H1 (cell line): ENCODE data around the gene TFRC. TPM values are rescaled to one million over a fixed set of nuclear protein-coding genes. Genes with fewer than 3 reads are reported as not detected.

Source experiments
- CTCF ChIA-PET: fragments of 300-600 bp; sonication (Branson Sonifier 250); formaldehyde crosslinking; loops from one replicate; lab custom pipeline; 2021; ENCODE audit not compliant: partially characterized antibody; lab: Charles Lee
- POLR2A ChIA-PET: fragments of 300-600 bp; sonication (Branson Sonifier 250); formaldehyde crosslinking; loops from one replicate; lab custom pipeline; 2021; ENCODE audit warnings: inconsistent platforms; ENCODE audit not compliant: partially characterized antibody; lab: Charles Lee
- DNase-seq, 2 experiments: peaks; one replicate each; pipeline versions ENCODE4 v3.0.0 to v3.0.0-alpha.2; 2010 to 2022; ENCODE audit warnings: low spot score in 2 of 2, low read depth in 1 of 2, mixed read lengths in 1 of 2
- FAIRE-seq: peaks from 2 replicates; lab custom pipeline; 2011; peaks lifted over from hg19 to GRCh38; lab: Jason Lieb, UNC
- H2AFZ ChIP-seq: 2 replicates; pipeline ENCODE4 v1.8.1; 2012; ENCODE audit warnings: low read length, inconsistent platforms
- H2AK5ac ChIP-seq: 2 replicates; pipeline ENCODE4 v1.6.1; 2013; ENCODE audit warnings: low read depth, low read length
- H2BK120ac ChIP-seq: replicated peaks from 2 replicates; pipeline ENCODE3; 2013; ENCODE audit warnings: low read depth, low read length, inconsistent platforms
- H2BK12ac ChIP-seq: 2 replicates; pipeline ENCODE4 v1.6.1; 2013; ENCODE audit warnings: low read depth, low read length
- H2BK15ac ChIP-seq: 2 replicates; pipeline ENCODE4 v1.6.1; 2013; ENCODE audit warnings: low read length
- H2BK20ac ChIP-seq: 2 replicates; pipeline ENCODE4 v1.6.1; 2013; ENCODE audit warnings: low read length
- H2BK5ac ChIP-seq: 2 replicates; pipeline ENCODE4 v1.6.1; 2013; ENCODE audit warnings: low read depth, low read length
- H3K14ac ChIP-seq: 2 replicates; pipeline ENCODE4 v1.6.1; 2013; ENCODE audit warnings: inconsistent platforms; ENCODE audit not compliant: insufficient read length
- H3K18ac ChIP-seq: 2 replicates; pipeline ENCODE4 v1.6.1; 2013; ENCODE audit warnings: low read length; ENCODE audit errors: extremely low read depth
- H3K23ac ChIP-seq: 2 replicates; pipeline ENCODE4 v1.6.1; 2013; ENCODE audit warnings: inconsistent platforms; ENCODE audit not compliant: insufficient read length
- H3K23me2 ChIP-seq: 2 replicates; pipeline ENCODE4 v1.6.1; 2013; ENCODE audit warnings: low read depth, low read length
- H3K27ac ChIP-seq: 2 replicates; pipeline ENCODE4 v1.6.1; 2011; ENCODE audit warnings: low read depth, low read length, inconsistent platforms
- H3K27me3 ChIP-seq, 4 experiments: replicated peaks in 1 of 4; 1 replicate in 1 of 4; 2 replicates in 3 of 4; pipeline versions ENCODE4 v1.6.1 to v1.8.1; 2011 to 2013; ENCODE audit warnings: low read length in 3 of 4, mild to moderate bottlenecking in 3 of 4, inconsistent platforms in 2 of 4, mixed read lengths in 2 of 4, moderate library complexity in 1 of 4; ENCODE audit not compliant: control insufficient read depth in 3 of 4, insufficient read depth in 3 of 4; ENCODE audit errors: extremely low read depth in 1 of 4
- H3K36me3 ChIP-seq, 4 experiments: 2 replicates each; pipeline versions ENCODE4 v1.6.1 to v1.8.1; 2011 to 2013; ENCODE audit warnings: mild to moderate bottlenecking in 4 of 4, low read length in 3 of 4, moderate library complexity in 2 of 4, control low read depth in 1 of 4, inconsistent platforms in 1 of 4; ENCODE audit not compliant: insufficient read depth in 4 of 4, control insufficient read depth in 2 of 4
- H3K4ac ChIP-seq: replicated peaks from 2 replicates; pipeline ENCODE3; 2013; ENCODE audit warnings: low read length, low read depth, mixed read lengths, inconsistent platforms; ENCODE audit not compliant: insufficient read length
- H3K4me1 ChIP-seq, 4 experiments: replicated peaks in 1 of 4; 1 replicate in 1 of 4; 2 replicates in 3 of 4; pipeline versions ENCODE4 v1.6.1 to v1.8.1; 2011 to 2013; ENCODE audit warnings: low read length in 3 of 4, inconsistent platforms in 2 of 4, mixed read lengths in 1 of 4; ENCODE audit not compliant: insufficient read depth in 4 of 4, control insufficient read depth in 3 of 4
- H3K4me2 ChIP-seq, 2 experiments: 2 replicates each; pipeline versions ENCODE4 v1.6.1 to v1.8.1; 2011 to 2013; ENCODE audit warnings: low read depth in 2 of 2, low read length in 2 of 2, control low read depth in 1 of 2, inconsistent platforms in 1 of 2, mild to moderate bottlenecking in 1 of 2; ENCODE audit not compliant: insufficient read depth in 1 of 2
- H3K4me3 ChIP-seq, 4 experiments: fragments of 200-600, 300-600 bp in 1 of 4; sonication (generic), shearing (Covaris generic), sonication (Bioruptor Twin) in 1 of 4; 2 replicates each; pipeline versions ENCODE4 v1.5.1 to v1.8.1; 2011 to 2016; ENCODE audit warnings: low read length in 4 of 4, low read depth in 3 of 4, control low read depth in 2 of 4, inconsistent platforms in 2 of 4, mild to moderate bottlenecking in 2 of 4, mixed read lengths in 1 of 4, moderate library complexity in 1 of 4; ENCODE audit not compliant: insufficient read depth in 2 of 4; ENCODE audit errors: extremely low read depth in 1 of 4
- H3K56ac ChIP-seq: replicated peaks from 2 replicates; pipeline ENCODE3; 2013; ENCODE audit warnings: low read depth, mild to moderate bottlenecking, mixed read lengths, low read length, inconsistent platforms; ENCODE audit not compliant: insufficient read length
- H3K79me1 ChIP-seq: 2 replicates; pipeline ENCODE4 v1.6.1; 2013; ENCODE audit warnings: low read depth, low read length, control low read depth
- H3K79me2 ChIP-seq, 2 experiments: 2 replicates each; pipeline versions ENCODE4 v1.6.1 to v1.8.1; 2012 to 2013; ENCODE audit warnings: low read length in 2 of 2, mild to moderate bottlenecking in 2 of 2, inconsistent platforms in 1 of 2; ENCODE audit not compliant: insufficient read depth in 2 of 2, control insufficient read depth in 1 of 2
- H3K9ac ChIP-seq, 4 experiments: replicated peaks in 1 of 4; 1 replicate in 1 of 4; 2 replicates in 3 of 4; pipeline versions ENCODE4 v1.6.1 to v1.8.1; 2011 to 2013; ENCODE audit warnings: low read depth in 3 of 4, low read length in 3 of 4, control low read depth in 2 of 4, mild to moderate bottlenecking in 2 of 4, moderate library complexity in 2 of 4, inconsistent platforms in 1 of 4; ENCODE audit errors: extremely low read depth in 1 of 4
- H3K9me3 ChIP-seq, 2 experiments: 2 replicates each; pipeline versions ENCODE4 v1.6.1 to v1.8.1; 2012 to 2013; ENCODE audit warnings: mild to moderate bottlenecking in 2 of 2, moderate library complexity in 2 of 2, control low read depth in 1 of 2, inconsistent platforms in 1 of 2, low read depth in 1 of 2, low read length in 1 of 2, mixed read lengths in 1 of 2; ENCODE audit not compliant: insufficient read depth in 2 of 2
- H4K20me1 ChIP-seq, 2 experiments: replicated peaks in 1 of 2; 2 replicates each; pipeline versions ENCODE3 to v1.8.1; 2011 to 2013; ENCODE audit warnings: inconsistent platforms in 2 of 2, low read length in 2 of 2, mild to moderate bottlenecking in 1 of 2; ENCODE audit not compliant: insufficient read depth in 2 of 2, control insufficient read depth in 1 of 2
- H4K5ac ChIP-seq: 2 replicates; pipeline ENCODE4 v1.6.1; 2013; ENCODE audit warnings: low read length, low read depth, mixed read lengths, inconsistent platforms; ENCODE audit not compliant: insufficient read length
- H4K8ac ChIP-seq: 2 replicates; pipeline ENCODE4 v1.8.0; 2013; ENCODE audit warnings: mild to moderate bottlenecking, moderate library complexity, low read length, inconsistent platforms; ENCODE audit not compliant: insufficient read depth; ENCODE audit errors: extremely low read depth
- H4K91ac ChIP-seq: replicated peaks from 2 replicates; pipeline ENCODE3; 2013; ENCODE audit warnings: low read length, mixed read lengths, inconsistent platforms; ENCODE audit not compliant: insufficient read length
- CBX8 ChIP-seq: fragments of 300-800, 300-1000 bp; sonication (generic); IDR thresholded peaks from 2 replicates; pipeline ENCODE4 v1.7.1; 2016; ENCODE audit warnings: low read depth, low read length, borderline replicate concordance
- EZH2 ChIP-seq: fragments of 200-600 bp; sonication (generic); IDR thresholded peaks from 2 replicates; pipeline ENCODE4 v1.7.1; 2012; ENCODE audit warnings: low read depth, mild to moderate bottlenecking, moderate library complexity, low read length, inconsistent platforms; ENCODE audit not compliant: severe bottlenecking
- FOSL1 ChIP-seq: IDR thresholded peaks from 2 replicates; pipeline ENCODE4 v1.6.1; 2011; ENCODE audit warnings: mild to moderate bottlenecking, low read depth, low read length, moderate library complexity; ENCODE audit not compliant: insufficient read depth
- KDM5A ChIP-seq: fragments of 200-600 bp; IDR thresholded peaks from 2 replicates; pipeline ENCODE4 v1.7.1; 2012; ENCODE audit warnings: mild to moderate bottlenecking, low read length, inconsistent platforms, mixed read lengths
- RXRA ChIP-seq: IDR thresholded peaks from 2 replicates; pipeline ENCODE4 v1.6.1; 2011; ENCODE audit warnings: low read depth, mild to moderate bottlenecking, low read length, moderate library complexity; ENCODE audit not compliant: insufficient read depth
- SP1 ChIP-seq: IDR thresholded peaks from 2 replicates; pipeline ENCODE4 v1.6.1; 2011; ENCODE audit warnings: low read depth, low read length
- SRF ChIP-seq: IDR thresholded peaks from 2 replicates; pipeline ENCODE4 v1.6.1; 2011; ENCODE audit warnings: mild to moderate bottlenecking, low read depth, low read length, moderate library complexity
- SUZ12 ChIP-seq: fragments of 200-600 bp; sonication (generic); IDR thresholded peaks from 2 replicates; pipeline ENCODE4 v1.6.1; 2012; ENCODE audit warnings: mild to moderate bottlenecking, inconsistent platforms, low read length, moderate library complexity, mixed read lengths
- TCF12 ChIP-seq: IDR thresholded peaks from 2 replicates; pipeline ENCODE4 v1.6.1; 2011; ENCODE audit warnings: low read depth, mild to moderate bottlenecking, low read length
- TEAD4 ChIP-seq: IDR thresholded peaks from 2 replicates; pipeline ENCODE4 v1.6.1; 2012; ENCODE audit warnings: low read depth, low read length, inconsistent platforms, mixed read lengths
- WGBS, 2 experiments: shearing (Covaris generic) in 1 of 2; methylation state at CpG; one replicate each; pipeline versions ENCODE4 v1.1.6 to v1.1.7; 2013 to 2015; ENCODE audit warnings: low lambda C conversion rate in 2 of 2, mixed read lengths in 2 of 2, inconsistent platforms in 1 of 2, low coverage in 1 of 2, missing lambda C conversion rate in 1 of 2; ENCODE audit not compliant: insufficient replicate concordance in 2 of 2, insufficient coverage in 1 of 2, insufficient read length in 1 of 2; ENCODE audit errors: extremely low coverage in 1 of 2, missing lambda C conversion rate in 1 of 2; 5-methylcytosine and 5-hydroxymethylcytosine counted together
- polyA plus RNA-seq, 7 experiments: library from polyadenylated mRNA; depleted of rRNA in 3 of 7; stranded (reverse) in 5 of 7; unstranded in 2 of 7; fragments of >200 nt in 5 of 7; fragments of 200-250 nt in 2 of 7; gene quantifications; 1 replicate in 5 of 7; 2 replicates in 1 of 7; 4 replicates in 1 of 7; pipeline versions ENCODE4 v1.2.1 to v1.2.3, GENCODE V29; 2011 to 2013; ENCODE audit warnings: missing spikeins in 2 of 7, mixed read lengths in 2 of 7
- total RNA-seq: library from RNA; stranded (reverse); fragmentation: NEBNext Ultra II Directional; extraction: Animal tissue kit (Norgen Biotek cat#: 25700); gene quantifications from 2 replicates; pipeline ENCODE4 v1.2.1, GENCODE V29; 2021
- TF ChIP-seq, protein P1 (sequence below): IDR thresholded peaks from 2 replicates; pipeline ENCODE4 v1.6.1; 2012; ENCODE audit warnings: low read length, inconsistent platforms
- TF ChIP-seq, protein P2 (sequence below): IDR thresholded peaks from 2 replicates; pipeline ENCODE4 v1.6.1; 2012; ENCODE audit warnings: inconsistent platforms

The TFRC gene
- total and polyA plus RNA-seq, 2 of the 8 experiments (the other 6 are each of a cell fraction or from before 2014, with no cell fraction given): 67.3 to 161 TPM

DNA sequence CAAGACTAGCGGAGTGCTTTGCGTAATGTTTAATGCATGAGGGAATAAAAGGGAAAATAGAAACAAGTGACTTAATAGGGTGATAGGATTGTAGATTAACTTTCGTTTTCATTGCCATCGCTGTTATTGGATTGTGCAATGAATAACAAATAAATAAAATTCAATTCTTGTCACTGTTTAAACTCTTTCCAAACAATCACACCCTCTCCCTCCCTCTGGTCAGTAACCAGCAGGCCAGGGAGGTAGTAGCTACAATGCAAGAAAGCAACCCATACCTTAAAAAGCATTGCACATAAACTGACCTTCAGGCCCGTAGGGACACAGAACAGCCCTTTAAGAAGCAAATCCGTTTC is 705 bp upstream of the TFRC start:
- no peak overlapping the region for H3K27ac ChIP-seq
- no peak overlapping the region for H3K23ac ChIP-seq
- TF ChIP-seq, protein P1, sequence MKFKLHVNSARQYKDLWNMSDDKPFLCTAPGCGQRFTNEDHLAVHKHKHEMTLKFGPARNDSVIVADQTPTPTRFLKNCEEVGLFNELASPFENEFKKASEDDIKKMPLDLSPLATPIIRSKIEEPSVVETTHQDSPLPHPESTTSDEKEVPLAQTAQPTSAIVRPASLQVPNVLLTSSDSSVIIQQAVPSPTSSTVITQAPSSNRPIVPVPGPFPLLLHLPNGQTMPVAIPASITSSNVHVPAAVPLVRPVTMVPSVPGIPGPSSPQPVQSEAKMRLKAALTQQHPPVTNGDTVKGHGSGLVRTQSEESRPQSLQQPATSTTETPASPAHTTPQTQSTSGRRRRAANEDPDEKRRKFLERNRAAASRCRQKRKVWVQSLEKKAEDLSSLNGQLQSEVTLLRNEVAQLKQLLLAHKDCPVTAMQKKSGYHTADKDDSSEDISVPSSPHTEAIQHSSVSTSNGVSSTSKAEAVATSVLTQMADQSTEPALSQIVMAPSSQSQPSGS: no peak
- TF ChIP-seq SRF: no peak
- no peak for TF ChIP-seq FOSL1
- TF ChIP-seq CBX8: no peak
- TF ChIP-seq RXRA: no peak
- no peak for TF ChIP-seq SUZ12
- TF ChIP-seq SP1: no peak
- no peak for TF ChIP-seq TCF12
- no peak for TF ChIP-seq EZH2
- no peak for TF ChIP-seq KDM5A
- TF ChIP-seq, protein P2, sequence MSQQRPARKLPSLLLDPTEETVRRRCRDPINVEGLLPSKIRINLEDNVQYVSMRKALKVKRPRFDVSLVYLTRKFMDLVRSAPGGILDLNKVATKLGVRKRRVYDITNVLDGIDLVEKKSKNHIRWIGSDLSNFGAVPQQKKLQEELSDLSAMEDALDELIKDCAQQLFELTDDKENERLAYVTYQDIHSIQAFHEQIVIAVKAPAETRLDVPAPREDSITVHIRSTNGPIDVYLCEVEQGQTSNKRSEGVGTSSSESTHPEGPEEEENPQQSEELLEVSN: no peak
- no peak for TF ChIP-seq TEAD4

More for the DNA sequence above, 705 bp upstream of the TFRC start:
- Histone ChIP-seq H3K27me3 (no peaks in the 10 kb centered on the region; a peak in 1 of 7 replicates), H3K9me3 (no peaks in the 10 kb centered on the region), H3K79me1 (no peaks in the 10 kb centered on the region; the same call in 1 of the 2 replicates), H3K4me2 (peak overlapping the region; percentile 43 to 85), H2BK12ac (no peak overlapping the region), H3K4ac (no peak overlapping the region), H4K20me1 (peaks cover 3 to 14% of the 10 kb centered on the region in 2 experiments), H2BK15ac (no peak overlapping the region), H2AFZ (no peak overlapping the region), H2AK5ac (no peak overlapping the region), H2BK5ac (no peak overlapping the region), H4K5ac (no peak overlapping the region), H4K91ac (no peak overlapping the region), H4K8ac (no peak overlapping the region), H3K36me3 (no peaks in the 10 kb centered on the region), H3K4me3 (peak overlapping the region in 1 of 4 experiments; percentile 93; a peak in 4 of 8 replicates), H3K14ac (no peak overlapping the region), H3K79me2 (peaks cover 30 to 39% of the 10 kb centered on the region in 2 experiments), H3K56ac (no peak overlapping the region), H3K4me1 (peaks cover 2 to 10% (median 6%) of the 10 kb centered on the region in 4 experiments; a peak in 6 of 7 replicates), H3K18ac (no peak overlapping the region), H2BK20ac (no peak overlapping the region), H3K9ac (no peak overlapping the region), H2BK120ac (no peak overlapping the region), H3K23me2 (peaks cover 2% of the 10 kb centered on the region)
- CTCF ChIA-PET: no interaction called here
- FAIRE-seq: no peak
- POLR2A ChIA-PET: interaction anchor here (0.7 to 1.8 kb wide), 4 partner anchors 15 to 50 kb away, joined by 3 to 6 read pairs (median 4); no protein-coding TSS in a partner anchor
- WGBS, 2 experiments: 78% methylated on average over 6 of the region's 6 CpGs; no CpG with 5 or more reads in 1 of the 2 experiments
- DNase-seq: no peak
